GM12878 (cell line): ENCODE measurements around the gene EYS. TPM values are rescaled to one million over a fixed set of nuclear protein-coding genes. Genes with fewer than 3 reads are reported as not detected.

ENCODE experiments used
- ATAC-seq: fragments of 200-7000 bp; cut with Tn5 transposase; 3 replicates; pipeline ENCODE4 v1.9.1; 2020; ENCODE audit warnings: mild to moderate bottlenecking, moderate library complexity
- BruUV-seq: library from RNA; stranded (reverse); fragments of 400-500 nt; replicated peaks from 2 replicates; lab custom pipeline; 2021; lab: Mats Ljungman, UMichigan
- CTCF ChIA-PET: fragments of 300-600 bp; sonication (Branson Sonifier 250); formaldehyde crosslinking; extraction: SDS; loops from one replicate; lab custom pipeline; 2021; ENCODE audit warnings: inconsistent platforms; lab: Yijun Ruan, JAX
- POLR2A ChIA-PET: fragments of 350-600 bp; formaldehyde crosslinking; extraction: SDS; loops from one replicate; lab custom pipeline; 2021; ENCODE audit warnings: inconsistent platforms; lab: Charles Lee
- RAD21 ChIA-PET: fragments of 300-600 bp; sonication (Branson Sonifier 250); formaldehyde crosslinking; loops from one replicate; lab custom pipeline; 2023; ENCODE audit warnings: antibody characterized with exemption; ENCODE audit not compliant: unreplicated experiment; lab: Charles Lee
- SMC1A ChIA-PET: fragments of 300-600 bp; sonication (Branson Sonifier 250); formaldehyde crosslinking; loops from one replicate; lab custom pipeline; 2023; ENCODE audit not compliant: unreplicated experiment, uncharacterized antibody; lab: Charles Lee
- DNase-seq: peaks from one replicate; pipeline ENCODE4 v3.0.0-alpha.2; 2011; ENCODE audit warnings: low read depth, low spot score
- FAIRE-seq: peaks from 3 replicates; lab custom pipeline; 2011; peaks lifted over from hg19 to GRCh38; lab: Jason Lieb, UNC
- H2AFZ ChIP-seq: 2 replicates; pipeline ENCODE4 v1.6.0; 2011; ENCODE audit warnings: low read depth, low read length, control low read depth; ENCODE audit not compliant: control insufficient read depth
- H3K27ac ChIP-seq: 2 replicates; pipeline ENCODE4 v1.5.1; 2011; ENCODE audit warnings: control low read depth; ENCODE audit not compliant: control insufficient read depth, insufficient read depth
- H3K27me3 ChIP-seq, 2 experiments: replicated peaks in 1 of 2; 2 replicates each; pipeline versions ENCODE4 v1.6.0 to v1.6.1; 2011; ENCODE audit warnings: low read length in 1 of 2; ENCODE audit not compliant: control insufficient read depth in 2 of 2, insufficient read depth in 2 of 2
- H3K36me3 ChIP-seq, 2 experiments: 2 replicates each; pipeline ENCODE4 v1.5.1; 2011; ENCODE audit warnings: low read length in 1 of 2; ENCODE audit not compliant: control insufficient read depth in 2 of 2, insufficient read depth in 2 of 2
- H3K4me1 ChIP-seq: 2 replicates; pipeline ENCODE4 v1.6.1; 2011; ENCODE audit warnings: mild to moderate bottlenecking, low read length, moderate library complexity, mixed read lengths; ENCODE audit not compliant: control insufficient read depth, insufficient read depth
- H3K4me2 ChIP-seq: 2 replicates; pipeline ENCODE4 v1.6.0; 2011; ENCODE audit warnings: control low read depth; ENCODE audit not compliant: control insufficient read depth, insufficient read depth
- H3K4me3 ChIP-seq: fragments of 200-600 bp; sonication (generic); 2 replicates; pipeline ENCODE4 v1.5.1; 2016
- H3K79me2 ChIP-seq: 2 replicates; pipeline ENCODE4 v1.6.0; 2011; ENCODE audit warnings: low read length; ENCODE audit not compliant: control insufficient read depth, insufficient read depth
- H3K9ac ChIP-seq: 2 replicates; pipeline ENCODE4 v1.8.0; 2011; ENCODE audit warnings: low read length, control low read depth, mixed read lengths; ENCODE audit not compliant: control insufficient read depth, insufficient read depth
- H3K9me3 ChIP-seq: replicated peaks from 3 replicates; pipeline ENCODE4 v1.5.1; 2011; ENCODE audit warnings: mild to moderate bottlenecking, low read length; ENCODE audit not compliant: control insufficient read depth, insufficient read depth
- H4K20me1 ChIP-seq: 2 replicates; pipeline ENCODE4 v1.6.0; 2011; ENCODE audit not compliant: control insufficient read depth, insufficient read depth
- CBX5 ChIP-seq: sonication (generic); IDR thresholded peaks from 2 replicates; pipeline ENCODE4 v1.6.1; 2016; ENCODE audit warnings: low read depth, moderate library complexity, mild to moderate bottlenecking, inconsistent platforms
- DPF2 ChIP-seq: fragments of 450-650 bp; IDR thresholded peaks from 2 replicates; pipeline ENCODE4 v1.6.1; 2017; ENCODE audit warnings: mild to moderate bottlenecking
- HDGF ChIP-seq: fragments of 450-650 bp; IDR thresholded peaks from 2 replicates; pipeline ENCODE4 v1.6.1; 2016; ENCODE audit warnings: antibody characterized with exemption
- IKZF1 ChIP-seq: fragments of 450-650 bp; conservative IDR thresholded peaks from 2 replicates; pipeline ENCODE4 v1.6.1; 2017; ENCODE audit warnings: antibody characterized with exemption, mild to moderate bottlenecking
- IRF5 ChIP-seq: fragments of 450-650 bp; IDR thresholded peaks from 2 replicates; pipeline ENCODE4 v1.6.1; 2017; ENCODE audit warnings: borderline replicate concordance
- KAT2A ChIP-seq: conservative IDR thresholded peaks from 2 replicates; pipeline ENCODE4 v1.6.1; 2011; ENCODE audit warnings: low read depth, low read length; ENCODE audit not compliant: control insufficient read depth
- MYC ChIP-seq: IDR thresholded peaks from 2 replicates; pipeline ENCODE4 v1.6.1; 2011; ENCODE audit warnings: mild to moderate bottlenecking, low read length, moderate library complexity, inconsistent platforms; ENCODE audit not compliant: insufficient read depth, insufficient replicate concordance, insufficient read length, severe bottlenecking
- POU2F2 ChIP-seq: IDR thresholded peaks from 3 replicates; pipeline ENCODE4 v1.6.1; 2011; ENCODE audit warnings: low read depth, mild to moderate bottlenecking, low read length, borderline replicate concordance
- RELA ChIP-seq: fragments of 450-650 bp; IDR thresholded peaks from 2 replicates; pipeline ENCODE4 v1.8.0; 2014; ENCODE audit warnings: borderline replicate concordance; ENCODE audit not compliant: partially characterized antibody
- SP1 ChIP-seq: IDR thresholded peaks from one replicate; pipeline ENCODE4 v1.6.1; 2011; ENCODE audit warnings: low read depth, low read length
- SUPT20H ChIP-seq: IDR thresholded peaks from 2 replicates; pipeline ENCODE4 v1.6.1; 2011; ENCODE audit warnings: low read depth, mild to moderate bottlenecking, low read length, moderate library complexity, borderline replicate concordance; ENCODE audit not compliant: control insufficient read depth
- WGBS: methylation state at CpG from one replicate; pipeline ENCODE4 v1.1.6; 2016; ENCODE audit warnings: low lambda C conversion rate; ENCODE audit not compliant: insufficient replicate concordance, insufficient coverage; ENCODE audit errors: missing lambda C conversion rate; 5-methylcytosine and 5-hydroxymethylcytosine counted together
- in situ Hi-C: fragments of 300-500 bp; cut with MboI; formaldehyde crosslinking; loops from 9 replicates; pipeline ENCODE4 v1.14.3; 2018; ENCODE audit warnings: mixed read lengths
- intact Hi-C: fragments of 100-400 bp; cut with micrococcal nuclease; formaldehyde crosslinking; loops from one replicate; pipeline ENCODE4 v1.14.2; 2022; ENCODE audit not compliant: unreplicated experiment
- polyA plus RNA-seq, 11 experiments: library from polyadenylated mRNA; depleted of rRNA in 4 of 11; unstranded in 6 of 11; stranded (reverse) in 5 of 11; fragments of >200 nt; fragmentation: Nextera tagmentation in 4 of 11; fragmentation: Illumina TruSeq in 1 of 11; extraction: Ambion mirVana in 4 of 11; extraction: Trizol in 1 of 11; gene quantifications; 1 replicate in 1 of 11; 2 replicates in 10 of 11; pipeline versions ENCODE4 v1.2.1 to v1.2.3, GENCODE V29; 2011 to 2016; ENCODE audit warnings: inconsistent platforms in 2 of 11, missing spikeins in 2 of 11, low read depth in 1 of 11
- total RNA-seq, 4 experiments: library from RNA; depleted of rRNA in 3 of 4; stranded (reverse); fragments of >200 nt in 3 of 4; fragmentation: Illumina TruSeq in 1 of 4; extraction: Trizol in 1 of 4; gene quantifications; 2 replicates each; pipeline versions ENCODE4 v1.2.1 to v1.2.3, GENCODE V29; 2013 to 2021

Gene EYS
- total and polyA plus RNA-seq, 10 of the 15 experiments (the other 5 are each of a cell fraction or from before 2014, with no cell fraction given) = under 0.01 to 0.14 (median 0.02) TPM; not detected in 1

- no peak for DNase-seq
- no peak overlapping the region for H3K27ac ChIP-seq
- no peak overlapping the region for H3K9ac ChIP-seq
- H4K20me1 ChIP-seq = no peaks in the 10 kb centered on the region
- TF ChIP-seq IRF5 (no peak), KAT2A (no peak), DPF2 (no peak), IKZF1 (no peak), POU2F2 (no peak), CBX5 (no peak), MYC (no peak), SP1 (no peak), HDGF (no peak), SUPT20H (no peak), RELA (no peak)
- FAIRE-seq = no peak
- no peaks in the 10 kb centered on the region for H3K27me3 ChIP-seq
- no peaks in the 10 kb centered on the region for H3K9me3 ChIP-seq
- no peak for ATAC-seq
- RAD21 ChIA-PET = no interaction called here
- POLR2A ChIA-PET = no interaction called here
- H3K4me1 ChIP-seq = no peaks in the 10 kb centered on the region
- no peak overlapping the region for H3K4me3 ChIP-seq
- H3K79me2 ChIP-seq = no peaks in the 10 kb centered on the region
- CTCF ChIA-PET = no interaction called here
- H3K4me2 ChIP-seq = no peak overlapping the region
- intact Hi-C loops = no loop called here
- no peak overlapping the region for H2AFZ ChIP-seq
- SMC1A ChIA-PET = interaction anchor here (1.2 kb wide), 1 partner anchor 12 kb away, joined by 3 read pairs; no protein-coding TSS in a partner anchor
- no TSS peak for BruUV-seq
- H3K36me3 ChIP-seq = no peaks in the 10 kb centered on the region
- 0% methylated on average over 1 of the region's 1 CpG for WGBS
- in situ Hi-C loops = no loop called here
Observed at GRCh38 chr6:65116326-65116725, 590.7 kb downstream of the EYS start.
